HepG2 (cell line): ENCODE results near the gene SNRPD3. TPM values are rescaled to one million over a fixed set of nuclear protein-coding genes. Genes with fewer than 3 reads are reported as not detected.

ENCODE experiments used
- DR1 ChIP-seq: sonication (generic); formaldehyde crosslinking; IDR thresholded peaks from 2 replicates; pipeline ENCODE4 v1.8.0; 2021; ENCODE audit warnings: mild to moderate bottlenecking, missing genetic modification reagents, inconsistent platforms
- ETV5 ChIP-seq: IDR thresholded peaks from 2 replicates; pipeline ENCODE4 v1.6.1; 2018; ENCODE audit warnings: missing biosample characterization, missing genetic modification reagents, inconsistent platforms, borderline replicate concordance
- ISL2 ChIP-seq: sonication (generic); formaldehyde crosslinking; IDR thresholded peaks from 2 replicates; pipeline ENCODE4 v1.5.0; 2020; ENCODE audit warnings: missing genetic modification reagents
- MAX ChIP-seq: IDR thresholded peaks from 2 replicates; pipeline ENCODE4 v1.6.1; 2012; ENCODE audit warnings: inconsistent platforms
- MEIS2 ChIP-seq: sonication (generic); formaldehyde crosslinking; IDR thresholded peaks from 2 replicates; pipeline ENCODE4 v1.9.0; 2021; ENCODE audit warnings: mild to moderate bottlenecking, missing genetic modification reagents
- PHF21A ChIP-seq: sonication (generic); formaldehyde crosslinking; IDR thresholded peaks from 2 replicates; pipeline ENCODE4 v1.5.0; 2020; ENCODE audit warnings: mild to moderate bottlenecking, missing genetic modification reagents
- RXRB ChIP-seq: IDR thresholded peaks from 2 replicates; pipeline ENCODE4 v1.6.1; 2016; ENCODE audit warnings: borderline replicate concordance, missing genetic modification reagents, missing compliant biosample characterization
- TBX2 ChIP-seq: sonication (generic); formaldehyde crosslinking; IDR thresholded peaks from 2 replicates; pipeline ENCODE4 v1.5.0; 2020; ENCODE audit warnings: missing genetic modification reagents, mild to moderate bottlenecking, borderline replicate concordance
- ZBED4 ChIP-seq: sonication (generic); formaldehyde crosslinking; IDR thresholded peaks from 2 replicates; pipeline ENCODE4 v1.4.0; 2020; ENCODE audit warnings: missing genetic modification reagents, borderline replicate concordance
- ZBTB33 ChIP-seq: sonication (generic); formaldehyde crosslinking; IDR thresholded peaks from 2 replicates; pipeline ENCODE4 v1.4.0; 2020; ENCODE audit warnings: missing genetic modification reagents
- ZFP91 ChIP-seq: sonication (generic); formaldehyde crosslinking; IDR thresholded peaks from 2 replicates; pipeline ENCODE4 v1.9.0; 2022; ENCODE audit warnings: missing genetic modification reagents, mild to moderate bottlenecking, borderline replicate concordance
- ZFY ChIP-seq: sonication (generic); formaldehyde crosslinking; IDR thresholded peaks from 2 replicates; pipeline ENCODE4 v1.4.0; 2020; ENCODE audit warnings: missing genetic modification reagents
- ZNF12 ChIP-seq: sonication (generic); formaldehyde crosslinking; IDR thresholded peaks from 2 replicates; pipeline ENCODE4 v1.5.0; 2020; ENCODE audit warnings: missing genetic modification reagents
- ZNF343 ChIP-seq: sonication (generic); formaldehyde crosslinking; IDR thresholded peaks from 2 replicates; pipeline ENCODE4 v1.4.0; 2020; ENCODE audit warnings: mild to moderate bottlenecking, missing genetic modification reagents
- ZNF362 ChIP-seq: sonication (generic); formaldehyde crosslinking; IDR thresholded peaks from 2 replicates; pipeline ENCODE4 v1.4.0; 2020; ENCODE audit warnings: missing genetic modification reagents, mild to moderate bottlenecking, borderline replicate concordance
- polyA plus RNA-seq, 8 experiments: library from polyadenylated mRNA; depleted of rRNA in 3 of 8; stranded (reverse) in 7 of 8; unstranded in 1 of 8; fragments of >200 nt; fragmentation: Illumina TruSeq in 4 of 8; extraction: Trizol in 4 of 8; gene quantifications; 2 replicates each; pipeline versions ENCODE4 v1.2.1 to v1.2.3, GENCODE V29; 2011 to 2016; ENCODE audit warnings: low read depth in 4 of 8, missing spikeins in 1 of 8, mixed read lengths in 1 of 8; ENCODE audit not compliant: insufficient read depth in 1 of 8
- total RNA-seq, 5 experiments: library from RNA; depleted of rRNA; stranded (reverse); fragments of >200 nt; fragmentation: Illumina TruSeq; extraction: Trizol; gene quantifications; 2 replicates each; pipeline ENCODE4 v1.2.3, GENCODE V29; 2016; ENCODE audit warnings: low read depth in 1 of 5
- TF ChIP-seq, protein P1 (sequence below): sonication (generic); formaldehyde crosslinking; IDR thresholded peaks from 2 replicates; pipeline ENCODE4 v1.5.0; 2020; ENCODE audit warnings: missing genetic modification reagents
- TF ChIP-seq, protein P2 (sequence below): sonication (generic); formaldehyde crosslinking; IDR thresholded peaks from 2 replicates; pipeline ENCODE4 v1.8.1; 2023; ENCODE audit warnings: mild to moderate bottlenecking, inconsistent platforms, moderate library complexity, missing genetic modification reagents, borderline replicate concordance

SNRPD3 gene
- total and polyA plus RNA-seq, 2 of the 13 experiments (the other 11 are each of a cell fraction or from before 2014, with no cell fraction given): 110 to 209 TPM

DNA sequence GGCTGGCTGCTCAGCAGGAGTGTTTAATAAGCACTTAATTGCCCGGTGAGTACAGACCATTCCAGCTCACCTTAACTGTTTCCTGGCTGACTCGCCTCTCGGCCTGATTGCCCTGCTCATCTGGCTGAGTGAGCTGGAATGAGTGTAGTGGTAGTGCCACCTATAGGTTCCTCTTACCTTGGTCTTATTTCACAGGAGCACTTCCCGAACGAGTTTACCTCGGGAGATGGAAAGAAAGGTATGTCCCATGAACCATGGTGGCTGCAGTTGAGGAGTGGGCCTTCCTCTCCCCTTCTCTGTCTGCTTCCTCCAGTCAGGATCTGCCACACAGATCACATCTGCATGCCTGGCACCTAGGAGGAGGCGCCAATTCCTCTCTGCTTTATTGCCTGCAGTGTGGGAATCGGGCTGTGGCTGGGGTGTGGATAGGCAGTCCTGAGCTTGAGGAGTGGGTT lies 34.0 kb upstream of the SNRPD3 start (continued):
- TF ChIP-seq ZFP91 (CRISPR knock-in tag): peak; percentile 68
- 0 out of 2 replicates have a peak, but pooled peaks have one; percentile 53 for TF ChIP-seq ZBED4 (CRISPR knock-in tag)
- TF ChIP-seq ZNF343: no peak
- peak; percentile 50; the same call in 1 of the 2 replicates for TF ChIP-seq PHF21A
- no peak for TF ChIP-seq ZNF362 (CRISPR knock-in tag)
- TF ChIP-seq ZNF12: peak; percentile 38; the same call in 1 of the 2 replicates
- TF ChIP-seq ZFY (CRISPR knock-in tag): 0 out of 2 replicates have a peak, but pooled peaks have one; percentile 22
- TF ChIP-seq, protein P1, sequence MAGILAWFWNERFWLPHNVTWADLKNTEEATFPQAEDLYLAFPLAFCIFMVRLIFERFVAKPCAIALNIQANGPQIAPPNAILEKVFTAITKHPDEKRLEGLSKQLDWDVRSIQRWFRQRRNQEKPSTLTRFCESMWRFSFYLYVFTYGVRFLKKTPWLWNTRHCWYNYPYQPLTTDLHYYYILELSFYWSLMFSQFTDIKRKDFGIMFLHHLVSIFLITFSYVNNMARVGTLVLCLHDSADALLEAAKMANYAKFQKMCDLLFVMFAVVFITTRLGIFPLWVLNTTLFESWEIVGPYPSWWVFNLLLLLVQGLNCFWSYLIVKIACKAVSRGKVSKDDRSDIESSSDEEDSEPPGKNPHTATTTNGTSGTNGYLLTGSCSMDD (CRISPR knock-in tag): no peak
- TF ChIP-seq, protein P2, sequence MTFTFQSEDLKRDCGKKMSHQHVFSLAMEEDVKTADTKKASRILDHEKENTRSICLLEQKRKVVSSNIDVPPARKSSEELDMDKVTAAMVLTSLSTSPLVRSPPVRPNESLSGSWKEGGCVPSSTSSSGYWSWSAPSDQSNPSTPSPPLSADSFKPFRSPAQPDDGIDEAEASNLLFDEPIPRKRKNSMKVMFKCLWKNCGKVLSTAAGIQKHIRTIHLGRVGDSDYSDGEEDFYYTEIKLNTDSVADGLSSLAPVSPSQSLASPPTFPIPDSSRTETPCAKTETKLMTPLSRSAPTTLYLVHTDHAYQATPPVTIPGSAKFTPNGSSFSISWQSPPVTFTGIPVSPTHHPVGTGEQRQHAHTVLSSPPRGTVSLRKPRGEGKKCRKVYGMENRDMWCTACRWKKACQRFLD (CRISPR knock-in tag): 0 out of 2 replicates have a peak, but pooled peaks have one; percentile 23
- peak; percentile 43; the same call in 1 of the 2 replicates for TF ChIP-seq ETV5
- 0 out of 2 replicates have a peak, but pooled peaks have one; percentile 22 for TF ChIP-seq ISL2 (CRISPR knock-in tag)
- peak; percentile 74 for TF ChIP-seq RXRB (CRISPR knock-in tag)
- TF ChIP-seq TBX2 (CRISPR knock-in tag): peak; percentile 53; the same call in 1 of the 2 replicates
- 0 out of 2 replicates have a peak, but pooled peaks have one; percentile 8 for TF ChIP-seq ZBTB33 (CRISPR knock-in tag)
- TF ChIP-seq DR1 (CRISPR knock-in tag): no peak
- peak; percentile 47; the same call in 1 of the 2 replicates for TF ChIP-seq MAX
- TF ChIP-seq MEIS2 (CRISPR knock-in tag): peak; percentile 49; the same call in 1 of the 2 replicates
